Lower lobe of right lung (tissue), 2 donors: ENCODE measurements around the gene SEMA7A. TPM values are rescaled to one million over a fixed set of nuclear protein-coding genes. Genes with fewer than 3 reads are reported as not detected.
A peak's percentile ranks its signal among the peaks of the same experiment; 100 is the strongest.

Experiments
- ATAC-seq, 2 donors: fragments of 200-7000 bp; cut with Tn5 transposase; one replicate each; pipeline ENCODE4 v1.9.1; 2020 to 2022; ENCODE audit warnings: mild to moderate bottlenecking in 2 of 2, moderate library complexity in 2 of 2
- DNase-seq: peaks from one replicate; pipeline ENCODE4 v3.0.0-alpha.2; 2020
- H3K27ac ChIP-seq: fragments of 200-600 bp; one replicate; pipeline ENCODE4 v1.8.0; 2022
- H3K27me3 ChIP-seq: fragments of 200-600 bp; one replicate; pipeline ENCODE4 v1.8.0; 2022; ENCODE audit warnings: low read depth
- H3K36me3 ChIP-seq: fragments of 200-600 bp; one replicate; pipeline ENCODE4 v1.8.0; 2022; ENCODE audit warnings: mild to moderate bottlenecking
- H3K4me1 ChIP-seq: fragments of 200-600 bp; one replicate; pipeline ENCODE4 v1.8.0; 2022
- H3K4me3 ChIP-seq: fragments of 200-600 bp; one replicate; pipeline ENCODE4 v1.8.0; 2022; ENCODE audit warnings: mild to moderate bottlenecking
- H3K9me3 ChIP-seq: fragments of 200-600 bp; one replicate; pipeline ENCODE4 v1.8.0; 2022
- CTCF ChIP-seq: fragments of 200-600 bp; IDR thresholded peaks from one replicate; pipeline ENCODE4 v1.8.0; 2022; ENCODE audit warnings: antibody characterized with exemption, mild to moderate bottlenecking
- intact Hi-C: fragments of 100-400 bp; cut with DNase I; formaldehyde crosslinking; loops from one replicate; pipeline ENCODE4 v1.11.0; 2022
- total RNA-seq: library from RNA; stranded (reverse); fragmentation: NEBNext Ultra II Directional; extraction: Animal tissue kit (Norgen Biotek cat#: 25700); gene quantifications from one replicate; pipeline ENCODE4 v1.2.1, GENCODE V29; 2021
- donor health status: DM: no; HTN: yes; CAD: no; lungs with severe emphysema.

Gene SEMA7A
- total RNA-seq, 1 donor from 2014 or later: 4.6 TPM

- intact Hi-C loops: no loop called here
- Histone ChIP-seq H3K27me3 (no peaks in the 10 kb centered on the region), H3K27ac (no peak overlapping the region), H3K36me3 (peaks cover 91% of the 10 kb centered on the region), H3K4me1 (no peaks in the 10 kb centered on the region), H3K4me3 (no peak overlapping the region), H3K9me3 (no peaks in the 10 kb centered on the region)
- ATAC-seq: no peak
- DNase-seq: no peak
- no peak for TF ChIP-seq CTCF
Measured at GRCh38 chr15:74453925-74454763, 20.4 kb upstream of the SEMA7A start.

- no peak for TF ChIP-seq CTCF
- ATAC-seq (peak in 1 of 2 donors; percentile 12), DNase-seq (no peak)
- no peak overlapping the region for H3K27ac ChIP-seq
- H3K27me3 ChIP-seq: no peaks in the 10 kb centered on the region
- H3K9me3 ChIP-seq: no peaks in the 10 kb centered on the region
- no peak overlapping the region for H3K4me3 ChIP-seq
- peaks cover 100% of the 10 kb centered on the region for H3K36me3 ChIP-seq
- no peaks in the 10 kb centered on the region for H3K4me1 ChIP-seq
- intact Hi-C loops: no loop called here
Measured at GRCh38 chr15:74451861-74452835, 18.4 kb upstream of the SEMA7A start.

GRCh38 chr15:74451322-74451721 is 17.6 kb upstream of the SEMA7A start:
- Histone ChIP-seq H3K4me3 (no peak overlapping the region), H3K36me3 (peaks cover 100% of the 10 kb centered on the region), H3K27ac (no peak overlapping the region), H3K4me1 (no peaks in the 10 kb centered on the region), H3K9me3 (no peaks in the 10 kb centered on the region), H3K27me3 (no peaks in the 10 kb centered on the region)
- intact Hi-C loops: no loop called here
- no peak for ATAC-seq
- TF ChIP-seq CTCF: no peak
- no peak for DNase-seq

- no peak for TF ChIP-seq CTCF
- ATAC-seq: no peak
- Histone ChIP-seq H3K4me1 (no peaks in the 10 kb centered on the region), H3K36me3 (peaks cover 100% of the 10 kb centered on the region), H3K27me3 (no peaks in the 10 kb centered on the region), H3K27ac (no peak overlapping the region), H3K4me3 (no peak overlapping the region), H3K9me3 (no peaks in the 10 kb centered on the region)
- intact Hi-C loops: no loop called here
- DNase-seq: no peak
Measured at GRCh38 chr15:74449643-74450205, 16.0 kb upstream of the SEMA7A start.

- no peaks in the 10 kb centered on the region for H3K27me3 ChIP-seq
- H3K36me3 ChIP-seq: peaks cover 94% of the 10 kb centered on the region
- ATAC-seq: no peak
- intact Hi-C loops: no loop called here
- H3K4me3 ChIP-seq: no peak overlapping the region
- no peaks in the 10 kb centered on the region for H3K4me1 ChIP-seq
- H3K27ac ChIP-seq: no peak overlapping the region
- H3K9me3 ChIP-seq: no peaks in the 10 kb centered on the region
- no peak for DNase-seq
- TF ChIP-seq CTCF: no peak
Measured at GRCh38 chr15:74449095-74449494, 15.3 kb upstream of the SEMA7A start.
